Thyroid gland (tissue), 4 donors: ENCODE measurements around the gene PIN1.

ENCODE experiments used
- CTCF ChIP-seq, 6 experiments: fragments of 200-600 bp in 3 of 6; fragments of 450-650 bp in 3 of 6; sonication (generic) in 3 of 6; IDR thresholded peaks; one replicate each; pipeline ENCODE4 v1.5.1; 2016 to 2019; ENCODE audit warnings: antibody characterized with exemption in 6 of 6, mild to moderate bottlenecking in 2 of 6, inconsistent platforms in 1 of 6, moderate library complexity in 1 of 6
- POLR2A ChIP-seq, 2 donors: fragments of 450-650 bp; IDR thresholded peaks; one replicate each; pipeline ENCODE4 v1.6.1; 2017; ENCODE audit warnings: antibody characterized with exemption in 2 of 2, mild to moderate bottlenecking in 2 of 2, moderate library complexity in 1 of 2

GRCh38 chr19:9801976-9802375 lies 33.1 kb upstream of the PIN1 start:
- no peak for TF ChIP-seq CTCF (IDR thresholded peaks at IDR 0.05)
- no peak for TF ChIP-seq POLR2A (IDR thresholded peaks at IDR 0.05)
